ENCODE results near the gene RNF113B.
A peak's percentile ranks its signal among the peaks of the same experiment; 100 is the strongest.

Gene RNF113B

GRCh38 chr13:98172590-98173422 lies 4.3 kb downstream of the RNF113B start:
- no peak for DNase-seq (ENCODE audit: low read depth in 1 of 2, low spot score in 1 of 2)
- Histone ChIP-seq H3K27me3 (ENCODE audit: insufficient read depth, poor library complexity, severe bottlenecking) (peaks cover 13% of the 10 kb centered on the region), H3K4me3 (replicated peaks; ENCODE audit: insufficient read depth, low read length) (no peak overlapping the region), H3K27ac (replicated peaks) (no peak overlapping the region)
- TF ChIP-seq, protein P1, sequence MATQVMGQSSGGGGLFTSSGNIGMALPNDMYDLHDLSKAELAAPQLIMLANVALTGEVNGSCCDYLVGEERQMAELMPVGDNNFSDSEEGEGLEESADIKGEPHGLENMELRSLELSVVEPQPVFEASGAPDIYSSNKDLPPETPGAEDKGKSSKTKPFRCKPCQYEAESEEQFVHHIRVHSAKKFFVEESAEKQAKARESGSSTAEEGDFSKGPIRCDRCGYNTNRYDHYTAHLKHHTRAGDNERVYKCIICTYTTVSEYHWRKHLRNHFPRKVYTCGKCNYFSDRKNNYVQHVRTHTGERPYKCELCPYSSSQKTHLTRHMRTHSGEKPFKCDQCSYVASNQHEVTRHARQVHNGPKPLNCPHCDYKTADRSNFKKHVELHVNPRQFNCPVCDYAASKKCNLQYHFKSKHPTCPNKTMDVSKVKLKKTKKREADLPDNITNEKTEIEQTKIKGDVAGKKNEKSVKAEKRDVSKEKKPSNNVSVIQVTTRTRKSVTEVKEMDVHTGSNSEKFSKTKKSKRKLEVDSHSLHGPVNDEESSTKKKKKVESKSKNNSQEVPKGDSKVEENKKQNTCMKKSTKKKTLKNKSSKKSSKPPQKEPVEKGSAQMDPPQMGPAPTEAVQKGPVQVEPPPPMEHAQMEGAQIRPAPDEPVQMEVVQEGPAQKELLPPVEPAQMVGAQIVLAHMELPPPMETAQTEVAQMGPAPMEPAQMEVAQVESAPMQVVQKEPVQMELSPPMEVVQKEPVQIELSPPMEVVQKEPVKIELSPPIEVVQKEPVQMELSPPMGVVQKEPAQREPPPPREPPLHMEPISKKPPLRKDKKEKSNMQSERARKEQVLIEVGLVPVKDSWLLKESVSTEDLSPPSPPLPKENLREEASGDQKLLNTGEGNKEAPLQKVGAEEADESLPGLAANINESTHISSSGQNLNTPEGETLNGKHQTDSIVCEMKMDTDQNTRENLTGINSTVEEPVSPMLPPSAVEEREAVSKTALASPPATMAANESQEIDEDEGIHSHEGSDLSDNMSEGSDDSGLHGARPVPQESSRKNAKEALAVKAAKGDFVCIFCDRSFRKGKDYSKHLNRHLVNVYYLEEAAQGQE (IDR thresholded peaks at IDR 0.05; ENCODE audit: insufficient replicate concordance, low read depth): no peak
- peak; percentile 6; the same call in 1 of the 2 replicates for TF ChIP-seq SPI1 (IDR thresholded peaks at IDR 0.05; ENCODE audit: borderline replicate concordance, low read depth)

DNA sequence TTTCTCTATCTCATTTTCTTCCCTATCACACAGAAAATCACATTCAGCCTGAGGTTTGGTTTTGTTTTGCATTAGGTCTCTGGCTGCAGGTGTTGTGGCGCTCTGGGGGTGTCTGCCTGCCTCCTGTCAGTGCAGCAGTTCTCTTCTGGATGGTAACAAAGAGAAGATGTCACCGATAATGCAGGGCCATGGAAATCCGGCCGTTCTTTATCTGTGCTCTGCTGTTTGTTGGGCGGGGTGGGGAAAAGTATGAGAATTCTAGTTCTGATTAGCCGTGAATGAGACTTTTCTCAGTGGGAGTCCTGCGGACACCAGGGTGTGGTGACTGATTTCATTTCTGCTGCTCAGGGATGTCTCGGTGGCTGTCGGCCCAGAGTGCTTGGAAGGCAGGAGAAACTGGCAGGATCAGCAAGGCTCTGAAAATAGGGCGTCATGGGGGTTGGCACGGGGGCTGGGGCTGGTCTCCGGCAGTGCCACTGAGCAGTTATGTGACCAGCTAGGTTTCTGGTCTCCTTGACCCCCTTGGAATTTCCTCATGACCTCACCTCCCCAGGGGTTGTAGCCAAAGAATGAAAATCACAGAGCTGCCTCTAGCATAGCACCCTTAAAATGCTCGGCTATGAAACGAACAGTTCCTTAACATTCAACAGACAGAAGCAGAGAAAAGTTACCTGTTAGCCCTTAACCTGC lies 5.0 kb downstream of the RNF113B start:
- H3K4me3 ChIP-seq (replicated peaks; ENCODE audit: insufficient read depth, low read length): no peak overlapping the region
- no peak for DNase-seq (ENCODE audit: low read depth in 1 of 2, low spot score in 1 of 2)
- peaks cover 13% of the 10 kb centered on the region for H3K27me3 ChIP-seq (ENCODE audit: insufficient read depth, poor library complexity, severe bottlenecking)
- no peak overlapping the region for H3K27ac ChIP-seq (replicated peaks)
- TF ChIP-seq POLR2AphosphoS5 (IDR thresholded peaks at IDR 0.05; ENCODE audit: low read depth) (no peak), CTCF (IDR thresholded peaks at IDR 0.05; ENCODE audit: insufficient read depth, low read length) (no peak), GABPA (IDR thresholded peaks at IDR 0.05; ENCODE audit: low read depth) (no peak), SPI1 (IDR thresholded peaks at IDR 0.05; ENCODE audit: borderline replicate concordance, low read depth) (no peak)
- TF ChIP-seq, protein P1 (IDR thresholded peaks at IDR 0.05; ENCODE audit: insufficient replicate concordance, low read depth): no peak

DNA sequence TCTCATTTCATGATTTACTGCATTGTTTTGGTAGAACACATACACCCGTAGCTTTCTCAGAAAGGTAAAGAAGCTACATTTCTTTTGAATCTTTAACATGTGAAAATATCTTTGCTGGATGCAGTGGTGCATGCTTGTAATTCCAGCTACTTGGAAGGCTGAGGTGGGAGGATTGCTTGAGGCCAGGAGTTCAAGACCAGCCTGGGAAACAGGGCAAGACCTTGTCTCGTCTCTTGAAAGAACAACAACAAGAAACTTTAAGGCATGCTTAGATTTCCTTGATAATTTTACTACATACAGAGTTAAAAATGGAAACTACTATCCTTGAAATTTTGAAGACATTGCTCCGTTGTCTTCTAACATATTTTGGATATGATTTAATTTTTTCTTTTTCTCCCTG lies 7.7 kb downstream of the RNF113B start:
- no peak for TF ChIP-seq GABPA (IDR thresholded peaks at IDR 0.05; ENCODE audit: low read depth)
- no peak for TF ChIP-seq POLR2AphosphoS5 (IDR thresholded peaks at IDR 0.05; ENCODE audit: low read depth)
- TF ChIP-seq CTCF (IDR thresholded peaks at IDR 0.05; ENCODE audit: insufficient read depth, low read length): no peak
- TF ChIP-seq, protein P1 (IDR thresholded peaks at IDR 0.05; ENCODE audit: insufficient replicate concordance, low read depth): no peak
- Histone ChIP-seq H3K27ac (replicated peaks) (no peak overlapping the region), H3K4me3 (replicated peaks; ENCODE audit: insufficient read depth, low read length) (no peak overlapping the region), H3K27me3 (ENCODE audit: insufficient read depth, poor library complexity, severe bottlenecking) (peaks cover 13% of the 10 kb centered on the region)
- no peak for DNase-seq (ENCODE audit: low read depth in 1 of 2, low spot score in 1 of 2)

Data from HL-60 (cell line).